H9 (cell line): ENCODE data around the gene GPR82. TPM values are rescaled to one million over a fixed set of nuclear protein-coding genes. Genes with fewer than 3 reads are reported as not detected.

Experiments
- DNase-seq: peaks from one replicate; pipeline ENCODE4 v3.0.0-alpha.2; 2017
- H2AFZ ChIP-seq: one replicate; pipeline ENCODE4 v1.6.1; 2013; ENCODE audit warnings: mild to moderate bottlenecking, low read length, control low read depth, moderate library complexity
- H2AK5ac ChIP-seq: 2 replicates; pipeline ENCODE4 v1.6.1; 2013; ENCODE audit warnings: low read length, control low read depth, mixed read lengths; ENCODE audit not compliant: insufficient read length
- H2BK120ac ChIP-seq: one replicate; pipeline ENCODE4 v1.6.1; 2013; ENCODE audit warnings: low read depth, mild to moderate bottlenecking, low read length, control low read depth, inconsistent platforms; ENCODE audit not compliant: poor library complexity, severe bottlenecking
- H2BK12ac ChIP-seq: 2 replicates; pipeline ENCODE4 v1.6.1; 2013; ENCODE audit warnings: low read length, control low read depth, mixed read lengths, low read depth; ENCODE audit not compliant: insufficient read length
- H2BK15ac ChIP-seq: 2 replicates; pipeline ENCODE4 v1.6.1; 2013; ENCODE audit warnings: low read depth, low read length, control low read depth
- H2BK20ac ChIP-seq: one replicate; pipeline ENCODE4 v1.6.1; 2013; ENCODE audit warnings: low read depth, mild to moderate bottlenecking, low read length, control low read depth, inconsistent platforms; ENCODE audit not compliant: poor library complexity, severe bottlenecking
- H2BK5ac ChIP-seq: 2 replicates; pipeline ENCODE4 v1.6.1; 2013; ENCODE audit warnings: low read length, control low read depth, mixed read lengths; ENCODE audit not compliant: insufficient read length
- H3K14ac ChIP-seq: 2 replicates; pipeline ENCODE4 v1.6.1; 2013; ENCODE audit warnings: low read length, control low read depth; ENCODE audit not compliant: insufficient read depth
- H3K18ac ChIP-seq: 2 replicates; pipeline ENCODE4 v1.6.1; 2013; ENCODE audit warnings: low read depth, mild to moderate bottlenecking, mixed read lengths, low read length, control low read depth; ENCODE audit not compliant: insufficient read length
- H3K23ac ChIP-seq: 2 replicates; pipeline ENCODE4 v1.6.1; 2013; ENCODE audit warnings: low read length, control low read depth, mixed read lengths, low read depth; ENCODE audit not compliant: insufficient read length
- H3K23me2 ChIP-seq: 2 replicates; pipeline ENCODE4 v1.6.1; 2013; ENCODE audit warnings: low read depth, mild to moderate bottlenecking, mixed read lengths, low read length, control low read depth; ENCODE audit not compliant: insufficient read length, poor library complexity, severe bottlenecking
- H3K27ac ChIP-seq: 2 replicates; pipeline ENCODE4 v1.5.1; 2013; ENCODE audit warnings: low read length, control low read depth, mixed read lengths, low read depth; ENCODE audit not compliant: insufficient read length
- H3K27me3 ChIP-seq: 2 replicates; pipeline ENCODE4 v1.6.1; 2013; ENCODE audit warnings: low read length, control low read depth, inconsistent platforms; ENCODE audit not compliant: insufficient read depth
- H3K4ac ChIP-seq: 2 replicates; pipeline ENCODE4 v1.6.1; 2013; ENCODE audit warnings: low read depth, mild to moderate bottlenecking, control low read depth, inconsistent platforms, low read length, moderate library complexity
- H3K4me1 ChIP-seq: 2 replicates; pipeline ENCODE4 v1.6.1; 2013; ENCODE audit warnings: low read length, control low read depth, inconsistent platforms; ENCODE audit not compliant: insufficient read depth
- H3K4me2 ChIP-seq: 2 replicates; pipeline ENCODE4 v1.6.1; 2013; ENCODE audit warnings: low read length, control low read depth, mixed read lengths; ENCODE audit not compliant: insufficient read length, insufficient read depth
- H3K56ac ChIP-seq: 2 replicates; pipeline ENCODE4 v1.6.1; 2013; ENCODE audit warnings: low read depth, mild to moderate bottlenecking, mixed read lengths, low read length, control low read depth; ENCODE audit not compliant: insufficient read length
- H3K79me1 ChIP-seq: 2 replicates; pipeline ENCODE4 v1.6.1; 2013; ENCODE audit warnings: low read depth, mild to moderate bottlenecking, moderate library complexity, low read length, control low read depth, inconsistent platforms; ENCODE audit not compliant: insufficient read depth, poor library complexity, severe bottlenecking
- H3K79me2 ChIP-seq: 2 replicates; pipeline ENCODE4 v1.6.1; 2013; ENCODE audit warnings: low read length, control low read depth, inconsistent platforms; ENCODE audit not compliant: insufficient read depth
- H3K9ac ChIP-seq: 2 replicates; pipeline ENCODE4 v1.6.1; 2013; ENCODE audit warnings: low read length, control low read depth, mixed read lengths; ENCODE audit not compliant: insufficient read length; ENCODE audit errors: extremely low read depth
- H3K9me3 ChIP-seq: one replicate; pipeline ENCODE4 v1.6.1; 2013; ENCODE audit warnings: low read depth, low read length, inconsistent platforms; ENCODE audit not compliant: control insufficient read depth
- H3T11ph ChIP-seq: one replicate; pipeline ENCODE4 v1.6.1; 2013; ENCODE audit warnings: mild to moderate bottlenecking, low read length, control low read depth, inconsistent platforms
- H4K20me1 ChIP-seq: one replicate; pipeline ENCODE4 v1.6.1; 2013; ENCODE audit not compliant: control insufficient read depth, insufficient read length, insufficient read depth
- H4K5ac ChIP-seq: 2 replicates; pipeline ENCODE4 v1.6.1; 2013; ENCODE audit warnings: low read depth, mild to moderate bottlenecking, mixed read lengths, low read length, control low read depth; ENCODE audit not compliant: insufficient read length
- H4K8ac ChIP-seq: replicated peaks from 2 replicates; pipeline ENCODE4 v1.6.1; 2013; ENCODE audit warnings: low read length, control low read depth, mixed read lengths, low read depth; ENCODE audit not compliant: insufficient read length
- H4K91ac ChIP-seq: 2 replicates; pipeline ENCODE4 v1.6.1; 2013; ENCODE audit warnings: low read depth, mild to moderate bottlenecking, moderate library complexity, mixed read lengths, low read length, control low read depth; ENCODE audit not compliant: insufficient read length
- H3K27ac Mint-ChIP-seq, 3 experiments: 2 replicates in 2 of 3; 3 replicates in 1 of 3; pipeline ENCODE4 v1.8.0; 2020 to 2021; ENCODE audit warnings: mixed read lengths in 3 of 3, mild to moderate bottlenecking in 1 of 3, moderate library complexity in 1 of 3
- H3K27me3 Mint-ChIP-seq: 2 replicates; pipeline ENCODE4 v1.8.0; 2021; ENCODE audit warnings: low read depth, mild to moderate bottlenecking, moderate library complexity, mixed read lengths
- H3K36me3 Mint-ChIP-seq, 3 experiments: 2 replicates in 2 of 3; 3 replicates in 1 of 3; pipeline ENCODE4 v1.8.0; 2020 to 2021; ENCODE audit warnings: low read depth in 3 of 3, mixed read lengths in 3 of 3; ENCODE audit not compliant: insufficient read depth in 1 of 3
- H3K4me1 Mint-ChIP-seq, 2 experiments: 2 replicates each; pipeline ENCODE4 v1.8.0; 2020; ENCODE audit warnings: mixed read lengths in 2 of 2
- H3K4me3 Mint-ChIP-seq, 2 experiments: 2 replicates in 1 of 2; 3 replicates in 1 of 2; pipeline ENCODE4 v1.8.0; 2020 to 2021; ENCODE audit warnings: mild to moderate bottlenecking in 2 of 2, mixed read lengths in 2 of 2, moderate library complexity in 1 of 2
- H3K9me3 Mint-ChIP-seq, 2 experiments: 2 replicates in 1 of 2; 3 replicates in 1 of 2; pipeline ENCODE4 v1.8.0; 2020; ENCODE audit warnings: mild to moderate bottlenecking in 2 of 2, mixed read lengths in 2 of 2, moderate library complexity in 1 of 2
- CTCF ChIP-seq: fragments of 200-600 bp; sonication (generic); conservative IDR thresholded peaks from 3 replicates; pipeline ENCODE4 v1.8.0; 2021; ENCODE audit warnings: antibody characterized with exemption, mild to moderate bottlenecking
- WGBS: extraction: QIAGEN DNeasy Blood & Tissue Kit; methylation state at CpG from one replicate; pipeline ENCODE4 v1.1.7; 2013; ENCODE audit warnings: missing lambda C conversion rate, low lambda C conversion rate, mixed read lengths; ENCODE audit not compliant: insufficient read length; ENCODE audit errors: extremely low coverage; 5-methylcytosine and 5-hydroxymethylcytosine counted together
- total RNA-seq: library from RNA; stranded (reverse); gene quantifications from 2 replicates; pipeline ENCODE4 v1.2.1, GENCODE V29; 2021

GPR82 gene
- total RNA-seq, 1 experiment from 2014 or later, result not detected

GRCh38 chrX:41728125-41728524 is 4.1 kb downstream of the GPR82 start:
- Histone ChIP-seq H3K4ac (no peak overlapping the region), H3K23ac (no peak overlapping the region), H3K56ac (no peak overlapping the region), H2BK15ac (no peak overlapping the region), H3T11ph (no peak overlapping the region), H3K4me2 (no peak overlapping the region), H3K9ac (no peak overlapping the region), H3K79me2 (no peaks in the 10 kb centered on the region), H2BK20ac (no peak overlapping the region), H2BK120ac (no peak overlapping the region), H3K18ac (no peak overlapping the region), H3K14ac (no peak overlapping the region), H3K23me2 (no peaks in the 10 kb centered on the region), H2AK5ac (no peak overlapping the region), H4K91ac (no peak overlapping the region), H2AFZ (no peak overlapping the region), H2BK12ac (no peak overlapping the region), H4K20me1 (no peaks in the 10 kb centered on the region), H3K27ac (no peak overlapping the region), H2BK5ac (no peak overlapping the region), H4K5ac (no peak overlapping the region), H3K27me3 (no peaks in the 10 kb centered on the region), H3K4me1 (no peaks in the 10 kb centered on the region), H4K8ac (no peak overlapping the region), H3K9me3 (no peaks in the 10 kb centered on the region), H3K79me1 (no peaks in the 10 kb centered on the region)
- Mint-ChIP-seq H3K9me3 (peaks cover 29 to 31% of the 10 kb centered on the region in 2 experiments; a peak in 4 of 5 replicates), H3K4me1 (peaks cover 6 to 7% of the 10 kb centered on the region in 2 experiments; a peak in 3 of 4 replicates), H3K27ac (no peak overlapping the region), H3K27me3 (no peaks in the 10 kb centered on the region), H3K36me3 (peaks cover 0 to 2% (median 0%) of the 10 kb centered on the region in 3 experiments; a peak in 1 of 7 replicates), H3K4me3 (no peak overlapping the region)
- WGBS, result no CpG with 5 or more reads among the region's 3 CpGs
- TF ChIP-seq CTCF, result no peak
- DNase-seq, result no peak
